Breast epithelium (tissue), 4 donors: ENCODE results near the gene CCDC146. TPM values are rescaled to one million over a fixed set of nuclear protein-coding genes. Genes with fewer than 3 reads are reported as not detected.
"Not testable (repeated sequence)": the region's sequence is repeated elsewhere in the genome, so short reads cannot be mapped to it uniquely, and the experiment has no call there.

Experiments
- DNase-seq, 2 donors: peaks; one replicate each; pipeline ENCODE4 v3.0.0-alpha.2; 2019; ENCODE audit warnings: low spot score in 2 of 2
- H3K27ac ChIP-seq, 2 donors: fragments of 200-600 bp; sonication (generic) in 1 of 2; one replicate each; pipeline ENCODE4 v1.5.1; 2016 to 2019; ENCODE audit warnings: mild to moderate bottlenecking in 1 of 2
- H3K27me3 ChIP-seq, 2 donors: fragments of 200-600 bp; sonication (generic) in 1 of 2; one replicate each; pipeline versions ENCODE4 v1.5.1 to v1.6.0; 2017 to 2019; ENCODE audit warnings: control low read depth in 1 of 2, mild to moderate bottlenecking in 1 of 2
- H3K36me3 ChIP-seq: fragments of 200-600 bp; one replicate; pipeline ENCODE4 v1.5.1; 2019
- H3K4me1 ChIP-seq, 2 donors: fragments of 200-600 bp; sonication (generic); one replicate each; pipeline ENCODE4 v1.5.1; 2016 to 2019; ENCODE audit warnings: control low read depth in 1 of 2
- H3K4me3 ChIP-seq, 3 donors: fragments of 200-600 bp; sonication (generic); 1 replicate in 2 of 3; 2 replicates in 1 of 3; pipeline ENCODE4 v1.5.1; 2016 to 2019; ENCODE audit warnings: mild to moderate bottlenecking in 3 of 3, moderate library complexity in 2 of 3
- H3K9me3 ChIP-seq, 2 donors: fragments of 200-600 bp; sonication (generic) in 1 of 2; one replicate each; pipeline ENCODE4 v1.5.1; 2016 to 2019; ENCODE audit warnings: control low read depth in 1 of 2
- POLR2AphosphoS5 ChIP-seq, 3 donors: sonication (generic); formaldehyde crosslinking; IDR thresholded peaks; one replicate each; pipeline ENCODE4 v1.6.1; 2017; ENCODE audit warnings: antibody characterized with exemption in 3 of 3
- intact Hi-C: fragments of 100-400 bp; cut with DNase I; formaldehyde crosslinking; loops from one replicate; pipeline ENCODE4 v1.15.1; 2023; ENCODE audit warnings: low total_unique reads
- total RNA-seq, 3 donors: library from RNA; depleted of rRNA; stranded (reverse); fragments of >200 nt; gene quantifications; one replicate each; pipeline ENCODE4 v1.1.0, GENCODE V29; 2016

CCDC146 gene
- total RNA-seq, result 10 to 100 TPM; 11.5 to 17.7 (median 15.5) TPM

- Histone ChIP-seq H3K27ac (peak within 1 kb of the TSS; percentile 64 to 84), H3K4me3 (peak within 1 kb of the TSS; percentile 53 to 70 (median 65))
- intact Hi-C loops, H3K36me3 ChIP-seq, H3K9me3 ChIP-seq, H3K4me1 ChIP-seq, H3K27me3 ChIP-seq: not testable (repeated sequence)
- peak; percentile 49 to 67 (median 64) for TF ChIP-seq POLR2AphosphoS5 (IDR thresholded peaks at IDR 0.05)
- peak; percentile 95 to 96 for DNase-seq
Measured at GRCh38 chr7:77121860-77122681, at the start of gene CCDC146. Gene CCDC146 (plus strand): TSS chr7:77122615. CDS start chr7:77167669, 45,054 bp downstream.

GRCh38 chr7:77074786-77075396, 47.5 kb upstream of the CCDC146 start:
- H3K4me3 ChIP-seq, H3K4me1 ChIP-seq, DNase-seq, H3K36me3 ChIP-seq, H3K9me3 ChIP-seq, H3K27ac ChIP-seq, intact Hi-C loops, H3K27me3 ChIP-seq: not testable (repeated sequence)

GRCh38 chr7:77077060-77077459, 45.4 kb upstream of the CCDC146 start:
- H3K4me1 ChIP-seq, H3K4me3 ChIP-seq, H3K36me3 ChIP-seq, H3K27me3 ChIP-seq, intact Hi-C loops, H3K27ac ChIP-seq, H3K9me3 ChIP-seq, DNase-seq: not testable (repeated sequence)

GRCh38 chr7:77079112-77079511, 43.3 kb upstream of the CCDC146 start:
- DNase-seq, H3K27me3 ChIP-seq, intact Hi-C loops: not testable (repeated sequence)

GRCh38 chr7:77079624-77080023, 42.8 kb upstream of the CCDC146 start:
- H3K36me3 ChIP-seq, H3K27ac ChIP-seq, H3K4me3 ChIP-seq, H3K4me1 ChIP-seq, DNase-seq, intact Hi-C loops, H3K27me3 ChIP-seq, H3K9me3 ChIP-seq: not testable (repeated sequence)

More at GRCh38 chr7:77079112-77079511, 43.3 kb upstream of the CCDC146 start:
- H3K4me3 ChIP-seq, H3K9me3 ChIP-seq, H3K36me3 ChIP-seq, H3K27ac ChIP-seq, H3K4me1 ChIP-seq: not testable (repeated sequence)

- H3K4me3 ChIP-seq, DNase-seq, H3K36me3 ChIP-seq, H3K27ac ChIP-seq, H3K27me3 ChIP-seq, H3K4me1 ChIP-seq, intact Hi-C loops, H3K9me3 ChIP-seq: not testable (repeated sequence)
Measured at GRCh38 chr7:77080236-77080635, 42.2 kb upstream of the CCDC146 start.

- intact Hi-C loops, H3K9me3 ChIP-seq, DNase-seq, H3K27ac ChIP-seq, H3K36me3 ChIP-seq, H3K4me3 ChIP-seq, H3K4me1 ChIP-seq, H3K27me3 ChIP-seq: not testable (repeated sequence)
Measured at GRCh38 chr7:77082192-77082591, 40.2 kb upstream of the CCDC146 start.

GRCh38 chr7:77092301-77092700, 30.1 kb upstream of the CCDC146 start:
- H3K4me3 ChIP-seq, H3K36me3 ChIP-seq, intact Hi-C loops, H3K9me3 ChIP-seq, H3K27me3 ChIP-seq, H3K4me1 ChIP-seq, H3K27ac ChIP-seq, DNase-seq: not testable (repeated sequence)

- H3K27me3 ChIP-seq, intact Hi-C loops, H3K9me3 ChIP-seq, DNase-seq, H3K27ac ChIP-seq, H3K4me1 ChIP-seq, H3K36me3 ChIP-seq, H3K4me3 ChIP-seq: not testable (repeated sequence)
Measured at GRCh38 chr7:77100501-77100900, 21.9 kb upstream of the CCDC146 start.

- H3K27ac ChIP-seq, intact Hi-C loops, DNase-seq, H3K4me1 ChIP-seq, H3K9me3 ChIP-seq, H3K27me3 ChIP-seq, H3K36me3 ChIP-seq, H3K4me3 ChIP-seq: not testable (repeated sequence)
Measured at GRCh38 chr7:77101187-77101586, 21.2 kb upstream of the CCDC146 start.

- H3K4me3 ChIP-seq, intact Hi-C loops: not testable (repeated sequence)
Measured at GRCh38 chr7:77102671-77103070, 19.7 kb upstream of the CCDC146 start.

GRCh38 chr7:77105904-77106303, 16.5 kb upstream of the CCDC146 start:
- H3K27me3 ChIP-seq, H3K4me3 ChIP-seq, H3K27ac ChIP-seq, H3K9me3 ChIP-seq, H3K36me3 ChIP-seq, DNase-seq, intact Hi-C loops, H3K4me1 ChIP-seq: not testable (repeated sequence)

More at GRCh38 chr7:77102671-77103070, 19.7 kb upstream of the CCDC146 start:
- not testable (repeated sequence) for DNase-seq, H3K27me3 ChIP-seq, H3K27ac ChIP-seq, H3K4me1 ChIP-seq, H3K9me3 ChIP-seq, H3K36me3 ChIP-seq

GRCh38 chr7:77107659-77108058, 14.8 kb upstream of the CCDC146 start:
- H3K36me3 ChIP-seq, intact Hi-C loops, H3K27ac ChIP-seq, H3K9me3 ChIP-seq, H3K27me3 ChIP-seq, DNase-seq, H3K4me3 ChIP-seq, H3K4me1 ChIP-seq: not testable (repeated sequence)
